ENCODE data around the gene MAEA. TPM values are rescaled to one million over a fixed set of nuclear protein-coding genes. Genes with fewer than 3 reads are reported as not detected.

The MAEA gene
- total and polyA plus RNA-seq, 8 donors, result 28.6 to 74.7 (median 32.7) TPM

DNA sequence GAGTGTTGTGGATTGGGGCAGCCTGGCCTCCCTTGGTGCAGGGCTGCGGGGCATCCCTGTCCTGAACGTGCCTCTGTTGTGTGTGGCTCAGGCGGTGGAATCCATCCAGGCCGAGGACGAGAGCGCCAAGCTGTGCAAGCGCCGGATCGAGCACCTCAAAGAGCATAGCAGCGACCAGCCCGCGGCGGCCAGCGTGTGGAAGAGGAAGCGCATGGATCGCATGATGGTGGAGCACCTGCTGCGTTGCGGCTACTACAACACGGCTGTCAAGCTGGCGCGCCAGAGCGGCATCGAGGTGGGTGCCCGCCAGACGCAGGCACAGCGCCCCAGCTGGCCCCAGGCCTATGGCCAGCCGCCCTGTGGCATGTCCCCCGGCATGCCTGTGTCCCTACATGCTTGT lies 25.6 kb downstream of the MAEA start:
- Histone ChIP-seq H3K9me3 (no peaks in the 10 kb centered on the region), H3K4me3 (no peak overlapping the region), H3K4me1 (no peaks in the 10 kb centered on the region), H3K27ac (no peak overlapping the region), H3K27me3 (no peaks in the 10 kb centered on the region), H3K36me3 (peaks cover 0 to 39% (median 18%) of the 10 kb centered on the region in 3 donors)
- WGBS, 2 donors, result 96 to 97% methylated on average over 23 to 28 of the region's 28 CpGs
- FAIRE-seq (no peak), ATAC-seq (no peak), DNase-seq (peak in 2 of 6 donors; percentile 14 to 52)
- intact Hi-C loops (cut with DNase I), result no loop called here
- TF ChIP-seq, protein P1, sequence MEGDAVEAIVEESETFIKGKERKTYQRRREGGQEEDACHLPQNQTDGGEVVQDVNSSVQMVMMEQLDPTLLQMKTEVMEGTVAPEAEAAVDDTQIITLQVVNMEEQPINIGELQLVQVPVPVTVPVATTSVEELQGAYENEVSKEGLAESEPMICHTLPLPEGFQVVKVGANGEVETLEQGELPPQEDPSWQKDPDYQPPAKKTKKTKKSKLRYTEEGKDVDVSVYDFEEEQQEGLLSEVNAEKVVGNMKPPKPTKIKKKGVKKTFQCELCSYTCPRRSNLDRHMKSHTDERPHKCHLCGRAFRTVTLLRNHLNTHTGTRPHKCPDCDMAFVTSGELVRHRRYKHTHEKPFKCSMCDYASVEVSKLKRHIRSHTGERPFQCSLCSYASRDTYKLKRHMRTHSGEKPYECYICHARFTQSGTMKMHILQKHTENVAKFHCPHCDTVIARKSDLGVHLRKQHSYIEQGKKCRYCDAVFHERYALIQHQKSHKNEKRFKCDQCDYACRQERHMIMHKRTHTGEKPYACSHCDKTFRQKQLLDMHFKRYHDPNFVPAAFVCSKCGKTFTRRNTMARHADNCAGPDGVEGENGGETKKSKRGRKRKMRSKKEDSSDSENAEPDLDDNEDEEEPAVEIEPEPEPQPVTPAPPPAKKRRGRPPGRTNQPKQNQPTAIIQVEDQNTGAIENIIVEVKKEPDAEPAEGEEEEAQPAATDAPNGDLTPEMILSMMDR (IDR thresholded peaks at IDR 0.05), result no peak

DNA sequence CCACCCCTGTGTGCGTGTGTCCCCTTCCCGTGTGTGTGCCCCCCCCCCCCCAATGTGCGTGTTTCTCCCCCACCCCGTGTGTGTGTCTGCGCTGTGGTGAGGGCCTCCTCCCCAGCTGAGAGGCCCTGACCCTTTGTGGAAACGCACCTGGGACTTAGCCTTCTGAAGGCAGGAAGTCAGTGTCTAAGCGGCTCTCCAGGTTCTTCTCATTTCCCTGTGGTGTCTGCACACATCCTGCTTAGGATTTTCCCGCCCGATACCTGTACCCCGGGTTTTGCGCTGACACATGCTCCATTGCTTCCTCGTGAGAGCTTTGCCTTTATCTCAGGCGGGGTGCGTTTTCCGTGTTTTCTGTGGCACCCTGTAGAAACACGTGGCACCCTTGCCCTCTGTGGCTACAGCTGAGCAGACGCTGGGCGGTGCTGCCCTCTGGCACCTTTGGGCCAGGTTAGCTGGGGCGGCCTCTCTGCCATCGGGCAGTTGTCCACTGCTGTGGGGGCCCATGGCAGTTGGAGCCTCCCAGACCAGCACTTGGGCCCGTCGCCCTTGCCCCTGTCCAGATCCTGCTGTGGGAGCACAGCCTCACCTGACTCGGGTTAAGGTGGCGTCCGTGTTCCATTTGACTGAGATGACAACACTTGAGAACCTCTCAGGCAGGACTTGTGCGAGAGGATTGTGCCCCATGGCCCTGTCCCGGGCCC lies 26.3 kb downstream of the MAEA start:
- H3K9me3 ChIP-seq, result no peaks in the 10 kb centered on the region
- TF ChIP-seq, protein P1 (IDR thresholded peaks at IDR 0.05), result no peak
- H3K27me3 ChIP-seq, result no peaks in the 10 kb centered on the region
- intact Hi-C loops (cut with DNase I), result no loop called here
- peaks cover 0 to 39% (median 18%) of the 10 kb centered on the region in 3 donors for H3K36me3 ChIP-seq
- 92 to 93% methylated on average over 25 of the region's 27 CpGs for WGBS, 2 donors
- peak in 2 of 6 donors; percentile 15 to 60 for DNase-seq
- ATAC-seq, result peak in 1 of 4 donors; percentile 20
- no peak overlapping the region for H3K4me3 ChIP-seq
- no peaks in the 10 kb centered on the region for H3K4me1 ChIP-seq
- H3K27ac ChIP-seq, result no peak overlapping the region
- no peak for FAIRE-seq

DNA sequence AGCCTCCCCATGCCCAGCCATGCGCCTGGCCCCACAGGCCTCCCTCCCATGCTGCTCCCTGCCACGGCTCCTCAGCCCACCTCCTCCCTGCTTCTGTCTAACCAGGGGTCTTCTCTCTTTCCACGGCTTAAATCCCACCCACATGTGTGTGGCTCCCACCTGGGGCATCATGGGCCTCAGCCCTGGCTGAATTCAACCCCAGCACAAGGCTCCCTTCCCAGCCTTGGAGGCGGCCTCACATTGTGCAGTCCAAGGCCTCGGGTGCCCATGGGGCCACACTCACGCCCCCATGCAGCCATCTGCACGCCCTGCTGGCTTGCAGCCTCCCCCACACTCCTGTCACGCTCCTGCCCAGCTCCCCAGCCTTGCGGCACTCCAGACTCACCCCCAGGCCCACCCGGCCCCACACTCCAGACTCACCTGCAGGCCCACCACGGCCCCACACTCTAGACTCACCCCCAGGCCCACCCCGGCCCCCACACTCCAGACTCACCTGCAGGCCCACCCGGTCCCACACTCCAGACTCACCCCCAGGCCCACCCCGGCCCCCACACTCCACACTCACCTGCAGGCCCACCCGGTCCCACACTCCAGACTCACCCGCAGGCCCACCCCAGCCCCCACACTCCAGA lies 27.0 kb downstream of the MAEA start:
- WGBS, 2 donors, result 84 to 87% methylated on average over 14 to 16 of the region's 16 CpGs
- Histone ChIP-seq H3K4me1 (no peaks in the 10 kb centered on the region), H3K36me3 (peaks cover 0 to 39% (median 18%) of the 10 kb centered on the region in 3 donors), H3K4me3 (no peak overlapping the region), H3K9me3 (no peaks in the 10 kb centered on the region), H3K27me3 (no peaks in the 10 kb centered on the region), H3K27ac (no peak overlapping the region)
- FAIRE-seq (no peak), DNase-seq (peak in 2 of 6 donors; percentile 16 to 69), ATAC-seq (no peak)
- intact Hi-C loops (cut with DNase I), result no loop called here
- TF ChIP-seq, protein P1 (IDR thresholded peaks at IDR 0.05), result no peak

DNA sequence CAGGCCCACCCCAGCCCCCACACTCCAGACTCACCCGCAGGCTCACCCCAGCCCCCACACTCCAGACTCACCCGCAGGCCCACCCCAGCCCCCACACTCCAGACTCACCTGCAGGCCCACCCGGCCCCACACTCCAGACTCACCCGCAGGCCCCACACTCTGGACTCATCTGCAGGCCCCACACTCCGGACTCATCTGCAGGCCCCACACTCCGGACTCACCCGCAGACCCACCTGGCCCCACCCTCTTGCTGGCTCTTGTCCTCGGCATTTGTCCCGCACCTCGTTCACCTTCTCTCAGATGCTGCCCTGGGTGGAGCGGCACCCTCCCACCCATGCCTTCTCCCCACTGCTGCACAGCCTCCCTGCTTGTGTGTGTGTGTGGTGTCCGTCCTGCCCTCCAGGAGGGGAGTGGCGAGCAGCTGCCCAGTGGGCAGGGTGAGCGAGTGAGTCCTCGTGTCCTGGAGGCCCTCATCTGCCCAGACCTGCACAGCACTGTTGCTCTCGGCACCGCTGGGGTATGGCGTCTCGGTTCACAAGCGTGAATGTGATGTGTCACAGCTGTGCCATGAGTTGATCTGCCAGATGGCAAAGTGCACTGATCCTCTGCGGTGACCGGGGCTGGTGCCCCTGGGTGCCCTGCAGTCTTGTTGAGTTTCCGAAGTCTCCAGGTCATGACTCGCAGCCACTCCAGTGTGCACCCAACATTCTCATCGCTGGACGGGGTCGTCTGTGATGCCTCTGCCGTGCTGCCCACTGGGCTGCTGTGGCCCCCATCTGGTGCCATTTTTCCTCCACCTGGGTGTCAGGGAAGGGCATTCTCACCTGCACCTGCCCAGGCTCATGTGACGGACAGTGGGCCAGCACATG lies 27.7 kb downstream of the MAEA start:
- ATAC-seq (no peak), DNase-seq (peak in 2 of 6 donors; percentile 22 to 78), FAIRE-seq (no peak)
- no peaks in the 10 kb centered on the region for H3K9me3 ChIP-seq
- H3K4me1 ChIP-seq, result no peaks in the 10 kb centered on the region
- H3K27me3 ChIP-seq, result no peaks in the 10 kb centered on the region
- intact Hi-C loops (cut with DNase I), result no loop called here
- no peak overlapping the region for H3K27ac ChIP-seq
- WGBS, 2 donors, result 93 to 97% methylated on average over 29 of the region's 29 CpGs
- peaks cover 0 to 39% (median 18%) of the 10 kb centered on the region in 3 donors for H3K36me3 ChIP-seq
- TF ChIP-seq, protein P1 (IDR thresholded peaks at IDR 0.05), result no peak
- no peak overlapping the region for H3K4me3 ChIP-seq

Data from pancreas (tissue), 10 donors.